UCSD-AML1 (cell line): ENCODE results near the gene KIAA2012.
"Not testable (repeated sequence)": the region's sequence is repeated elsewhere in the genome, so short reads cannot be mapped to it uniquely, and the experiment has no call there.

Experiments
- DNase-seq: peaks from one replicate; lab custom pipeline; 2025; ENCODE audit not compliant: unreplicated experiment; lab: John Stamatoyannopoulos, UW

The KIAA2012 gene

DNA sequence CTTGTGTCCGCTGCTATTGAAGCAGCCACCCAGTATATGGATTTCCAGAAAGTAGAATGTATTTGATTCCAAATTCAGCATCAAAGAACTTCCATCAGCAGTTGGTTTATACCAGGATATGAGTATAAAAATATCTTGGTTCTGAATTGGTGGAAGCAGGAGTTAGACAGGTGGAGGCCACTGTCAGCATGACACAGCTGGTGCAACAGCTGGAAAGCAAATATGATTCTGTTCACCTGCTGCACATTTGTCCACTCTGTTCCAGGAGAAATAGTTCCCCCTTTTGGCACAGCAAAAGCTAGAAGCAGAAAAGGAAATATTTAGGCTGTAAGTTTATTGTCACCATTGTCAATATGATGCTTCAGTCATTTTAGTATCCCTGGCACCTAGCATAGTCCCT is 41.2 kb downstream of the KIAA2012 start:
- DNase-seq: no peak

DNA sequence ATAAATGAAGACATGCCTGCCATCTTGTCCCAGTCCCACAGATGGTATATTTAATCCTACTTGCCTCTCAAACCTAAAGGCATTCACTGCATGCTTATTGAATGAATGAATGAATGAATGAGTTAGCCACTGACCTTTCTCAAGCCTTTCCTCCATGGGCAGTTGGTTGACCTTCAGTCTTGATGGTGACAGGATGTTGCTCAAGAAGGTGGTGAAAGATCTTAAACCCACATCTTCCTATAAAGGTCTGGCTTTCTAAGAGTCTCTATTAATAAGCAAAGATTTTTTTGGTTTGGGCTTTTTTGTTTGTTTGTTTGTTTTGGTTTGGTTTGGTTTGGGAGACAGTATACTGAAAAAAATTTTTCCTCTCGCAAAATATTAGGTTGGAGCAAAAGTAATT is 41.7 kb downstream of the KIAA2012 start:
- DNase-seq: no peak

- no peak for DNase-seq
Measured at GRCh38 chr2:202115479-202115971, 42.5 kb downstream of the KIAA2012 start.

DNA sequence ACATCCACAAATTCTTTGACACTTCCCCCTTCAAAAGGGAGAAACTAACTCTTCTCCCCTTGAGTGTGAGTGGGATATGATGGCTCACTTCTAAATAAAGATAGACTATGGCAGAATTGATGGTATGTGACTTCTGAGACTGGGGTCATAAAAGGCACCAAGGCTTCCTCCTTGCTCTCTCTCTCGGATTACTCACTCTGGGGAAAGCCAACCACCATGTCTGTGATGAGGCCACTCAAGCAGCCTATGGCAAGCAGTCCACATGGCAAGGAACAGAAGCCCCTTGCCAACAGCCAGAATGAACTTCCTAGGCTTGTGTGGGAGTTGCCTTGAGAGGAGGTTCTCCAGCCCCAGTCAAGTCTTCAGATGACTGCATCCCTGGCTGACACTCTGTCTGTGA is 43.6 kb downstream of the KIAA2012 start:
- DNase-seq: no peak

DNA sequence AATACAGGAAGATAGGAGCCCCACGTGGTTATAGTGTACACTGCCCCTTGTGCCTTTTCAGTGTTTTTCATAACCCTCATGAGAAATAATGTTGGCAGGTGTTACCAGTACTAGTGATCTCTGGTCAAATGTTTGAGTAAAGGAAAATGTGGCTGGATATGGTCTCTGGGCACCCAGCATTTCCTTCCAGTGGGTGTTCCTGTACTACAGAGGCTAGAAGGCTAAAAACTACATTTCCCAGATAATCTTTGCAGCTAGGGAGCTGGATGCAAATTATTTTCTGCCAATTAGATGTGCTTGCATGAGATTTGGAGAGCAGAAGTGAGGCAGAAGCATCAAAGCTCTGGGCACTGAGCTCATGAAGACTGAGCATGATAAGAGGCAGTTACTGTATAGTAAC is 45.1 kb downstream of the KIAA2012 start:
- DNase-seq: no peak

- DNase-seq: no peak
Measured at GRCh38 chr2:202120828-202121227, 47.8 kb downstream of the KIAA2012 start.

DNA sequence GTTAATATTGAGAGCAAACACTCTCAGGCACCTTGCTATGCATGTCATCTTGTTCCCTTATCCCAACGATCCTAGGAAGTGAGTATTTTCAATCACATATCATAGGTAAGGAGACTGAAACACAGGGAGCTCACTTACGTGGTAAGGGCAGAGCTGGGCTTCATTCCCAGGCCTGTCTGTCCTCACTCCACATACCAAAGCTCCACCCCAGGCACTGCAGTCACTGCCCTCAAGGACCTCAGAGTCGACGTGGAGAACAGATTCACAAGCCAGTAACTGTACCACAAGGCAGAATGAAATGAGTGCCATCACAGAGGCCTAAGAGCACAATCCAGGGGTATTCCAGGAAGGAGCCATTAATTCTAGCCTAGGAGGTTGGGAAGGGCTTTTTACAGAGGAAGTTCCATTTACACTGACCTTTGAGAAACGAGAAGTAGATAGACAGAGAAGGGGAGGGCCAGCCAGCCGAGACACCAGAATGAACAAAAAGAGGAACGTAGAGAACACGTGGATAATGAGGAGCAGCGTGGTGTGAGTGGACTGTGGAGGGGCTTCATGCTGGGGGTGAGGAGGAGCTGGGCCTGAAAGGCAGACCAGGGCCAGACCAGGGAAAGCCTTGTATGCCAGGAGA is 48.6 kb downstream of the KIAA2012 start:
- DNase-seq: peak; percentile 54

- DNase-seq: no peak
Measured at GRCh38 chr2:202122163-202122540, 49.1 kb downstream of the KIAA2012 start.

GRCh38 chr2:202122980-202123720 is 50.1 kb downstream of the KIAA2012 start:
- DNase-seq: peak; percentile 26

GRCh38 chr2:202124286-202124685 is 51.2 kb downstream of the KIAA2012 start:
- no peak for DNase-seq

DNA sequence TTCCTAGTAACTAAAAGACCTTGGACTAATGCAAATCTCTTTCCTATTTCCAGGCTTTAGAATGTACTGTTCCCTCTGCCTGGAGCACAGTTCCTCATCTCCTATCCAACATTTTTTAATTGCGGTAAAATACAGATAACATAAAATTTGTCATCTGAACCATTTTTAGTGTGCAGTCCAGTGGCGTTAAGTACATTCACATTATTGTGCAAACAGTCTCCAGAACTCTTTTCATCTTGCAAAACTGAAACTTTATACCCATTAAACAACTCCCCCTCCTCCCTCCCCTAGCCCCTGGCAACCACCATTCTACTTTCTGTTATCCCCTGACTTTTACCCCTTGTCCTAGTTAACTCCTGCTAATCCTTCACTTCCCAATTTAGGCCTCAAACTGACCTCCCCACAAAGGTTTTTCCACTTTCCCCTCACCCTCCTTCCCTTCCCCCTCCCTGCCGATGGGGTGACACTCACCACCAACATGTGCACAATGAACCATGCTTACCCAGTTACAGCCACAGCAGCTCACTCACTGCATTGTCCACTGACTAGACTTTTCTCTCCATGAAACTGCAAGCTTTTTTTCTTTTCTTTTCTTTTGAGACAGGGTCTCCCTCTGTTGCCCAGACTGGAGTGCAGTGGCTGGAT is 54.8 kb downstream of the KIAA2012 start:
- no peak for DNase-seq

DNA sequence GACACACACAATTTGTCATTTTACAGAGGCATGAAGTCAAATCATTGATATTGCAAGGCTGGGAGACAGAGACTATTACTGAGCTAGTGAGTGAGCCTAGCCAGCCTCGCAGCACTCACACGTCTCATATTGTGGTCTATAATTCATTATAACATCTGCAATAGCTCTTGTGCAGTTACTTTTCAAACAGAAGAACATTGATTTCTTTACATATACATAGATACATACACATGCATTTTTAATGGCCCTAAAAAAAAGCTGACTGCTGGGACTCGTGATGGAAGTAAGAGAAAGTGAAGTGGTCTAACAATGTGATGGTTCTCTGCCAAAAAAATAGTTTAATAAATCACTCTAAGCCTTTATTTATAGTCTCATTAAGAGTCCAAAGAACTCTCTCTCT is 56.8 kb downstream of the KIAA2012 start:
- DNase-seq: no peak

DNA sequence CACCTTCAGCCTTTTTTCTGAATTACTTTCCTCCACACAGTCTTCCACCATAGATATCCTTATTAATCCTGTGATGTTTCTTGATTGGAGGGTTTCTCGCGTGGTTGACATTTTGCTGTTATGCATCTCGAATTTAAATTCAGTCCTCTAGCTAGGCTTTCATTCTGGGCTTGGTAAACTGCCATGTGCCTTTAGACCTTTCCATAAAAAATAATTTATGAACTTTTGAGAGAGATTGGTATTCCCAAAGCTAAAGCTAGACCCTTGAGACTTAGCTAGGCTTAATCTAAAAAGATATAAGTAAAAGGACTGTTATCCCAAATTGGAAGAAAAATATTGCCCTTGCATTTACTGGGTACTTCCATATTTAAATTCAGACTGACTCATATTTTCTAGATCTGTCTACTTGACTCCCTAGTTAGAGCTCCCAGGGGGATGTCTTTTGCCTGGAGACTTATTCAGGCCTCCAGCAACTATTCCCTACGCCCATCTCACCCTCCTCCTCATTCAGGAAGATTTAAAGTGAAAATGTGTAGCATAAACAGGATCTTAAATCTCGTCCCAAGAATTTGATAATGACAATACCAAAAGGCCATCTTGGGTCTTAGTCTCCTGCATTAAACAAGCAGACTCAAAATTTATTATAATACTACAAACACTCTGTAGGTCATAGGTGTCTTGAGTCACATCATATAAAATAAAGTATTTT is 60.3 kb downstream of the KIAA2012 start:
- DNase-seq: no peak

- DNase-seq: no peak
Measured at GRCh38 chr2:202133909-202134265, 60.8 kb downstream of the KIAA2012 start.

- DNase-seq: no peak
Measured at GRCh38 chr2:202135091-202135874, 62.2 kb downstream of the KIAA2012 start.

- DNase-seq: not testable (repeated sequence)
Measured at GRCh38 chr2:202136039-202136438, 63.0 kb downstream of the KIAA2012 start.

- no peak for DNase-seq
Measured at GRCh38 chr2:202136526-202136925, 63.5 kb downstream of the KIAA2012 start.

- no peak for DNase-seq
Measured at GRCh38 chr2:202140522-202141252, 67.6 kb downstream of the KIAA2012 start.

- no peak for DNase-seq
Measured at GRCh38 chr2:202141329-202141947, 68.4 kb downstream of the KIAA2012 start.

- DNase-seq: no peak
Measured at GRCh38 chr2:202142540-202142939, 69.5 kb downstream of the KIAA2012 start.
